H9 (cell line): ENCODE data around the gene MYOZ2. TPM values are rescaled to one million over a fixed set of nuclear protein-coding genes. Genes with fewer than 3 reads are reported as not detected.

Experiments used
- DNase-seq: peaks from one replicate; pipeline ENCODE4 v3.0.0-alpha.2; 2017
- H2AFZ ChIP-seq: one replicate; pipeline ENCODE4 v1.6.1; 2013; ENCODE audit warnings: mild to moderate bottlenecking, low read length, control low read depth, moderate library complexity
- H2AK5ac ChIP-seq: 2 replicates; pipeline ENCODE4 v1.6.1; 2013; ENCODE audit warnings: low read length, control low read depth, mixed read lengths; ENCODE audit not compliant: insufficient read length
- H2BK120ac ChIP-seq: one replicate; pipeline ENCODE4 v1.6.1; 2013; ENCODE audit warnings: low read depth, mild to moderate bottlenecking, low read length, control low read depth, inconsistent platforms; ENCODE audit not compliant: poor library complexity, severe bottlenecking
- H2BK12ac ChIP-seq: 2 replicates; pipeline ENCODE4 v1.6.1; 2013; ENCODE audit warnings: low read length, control low read depth, mixed read lengths, low read depth; ENCODE audit not compliant: insufficient read length
- H2BK15ac ChIP-seq: 2 replicates; pipeline ENCODE4 v1.6.1; 2013; ENCODE audit warnings: low read depth, low read length, control low read depth
- H2BK20ac ChIP-seq: one replicate; pipeline ENCODE4 v1.6.1; 2013; ENCODE audit warnings: low read depth, mild to moderate bottlenecking, low read length, control low read depth, inconsistent platforms; ENCODE audit not compliant: poor library complexity, severe bottlenecking
- H2BK5ac ChIP-seq: 2 replicates; pipeline ENCODE4 v1.6.1; 2013; ENCODE audit warnings: low read length, control low read depth, mixed read lengths; ENCODE audit not compliant: insufficient read length
- H3K14ac ChIP-seq: 2 replicates; pipeline ENCODE4 v1.6.1; 2013; ENCODE audit warnings: low read length, control low read depth; ENCODE audit not compliant: insufficient read depth
- H3K18ac ChIP-seq: 2 replicates; pipeline ENCODE4 v1.6.1; 2013; ENCODE audit warnings: low read depth, mild to moderate bottlenecking, mixed read lengths, low read length, control low read depth; ENCODE audit not compliant: insufficient read length
- H3K23ac ChIP-seq: 2 replicates; pipeline ENCODE4 v1.6.1; 2013; ENCODE audit warnings: low read length, control low read depth, mixed read lengths, low read depth; ENCODE audit not compliant: insufficient read length
- H3K23me2 ChIP-seq: 2 replicates; pipeline ENCODE4 v1.6.1; 2013; ENCODE audit warnings: low read depth, mild to moderate bottlenecking, mixed read lengths, low read length, control low read depth; ENCODE audit not compliant: insufficient read length, poor library complexity, severe bottlenecking
- H3K27ac ChIP-seq: 2 replicates; pipeline ENCODE4 v1.5.1; 2013; ENCODE audit warnings: low read length, control low read depth, mixed read lengths, low read depth; ENCODE audit not compliant: insufficient read length
- H3K27me3 ChIP-seq: 2 replicates; pipeline ENCODE4 v1.6.1; 2013; ENCODE audit warnings: low read length, control low read depth, inconsistent platforms; ENCODE audit not compliant: insufficient read depth
- H3K4ac ChIP-seq: 2 replicates; pipeline ENCODE4 v1.6.1; 2013; ENCODE audit warnings: low read depth, mild to moderate bottlenecking, control low read depth, inconsistent platforms, low read length, moderate library complexity
- H3K4me1 ChIP-seq: 2 replicates; pipeline ENCODE4 v1.6.1; 2013; ENCODE audit warnings: low read length, control low read depth, inconsistent platforms; ENCODE audit not compliant: insufficient read depth
- H3K4me2 ChIP-seq: 2 replicates; pipeline ENCODE4 v1.6.1; 2013; ENCODE audit warnings: low read length, control low read depth, mixed read lengths; ENCODE audit not compliant: insufficient read length, insufficient read depth
- H3K56ac ChIP-seq: 2 replicates; pipeline ENCODE4 v1.6.1; 2013; ENCODE audit warnings: low read depth, mild to moderate bottlenecking, mixed read lengths, low read length, control low read depth; ENCODE audit not compliant: insufficient read length
- H3K79me1 ChIP-seq: 2 replicates; pipeline ENCODE4 v1.6.1; 2013; ENCODE audit warnings: low read depth, mild to moderate bottlenecking, moderate library complexity, low read length, control low read depth, inconsistent platforms; ENCODE audit not compliant: insufficient read depth, poor library complexity, severe bottlenecking
- H3K79me2 ChIP-seq: 2 replicates; pipeline ENCODE4 v1.6.1; 2013; ENCODE audit warnings: low read length, control low read depth, inconsistent platforms; ENCODE audit not compliant: insufficient read depth
- H3K9ac ChIP-seq: 2 replicates; pipeline ENCODE4 v1.6.1; 2013; ENCODE audit warnings: low read length, control low read depth, mixed read lengths; ENCODE audit not compliant: insufficient read length; ENCODE audit errors: extremely low read depth
- H3K9me3 ChIP-seq: one replicate; pipeline ENCODE4 v1.6.1; 2013; ENCODE audit warnings: low read depth, low read length, inconsistent platforms; ENCODE audit not compliant: control insufficient read depth
- H3T11ph ChIP-seq: one replicate; pipeline ENCODE4 v1.6.1; 2013; ENCODE audit warnings: mild to moderate bottlenecking, low read length, control low read depth, inconsistent platforms
- H4K20me1 ChIP-seq: one replicate; pipeline ENCODE4 v1.6.1; 2013; ENCODE audit not compliant: control insufficient read depth, insufficient read length, insufficient read depth
- H4K5ac ChIP-seq: 2 replicates; pipeline ENCODE4 v1.6.1; 2013; ENCODE audit warnings: low read depth, mild to moderate bottlenecking, mixed read lengths, low read length, control low read depth; ENCODE audit not compliant: insufficient read length
- H4K8ac ChIP-seq: replicated peaks from 2 replicates; pipeline ENCODE4 v1.6.1; 2013; ENCODE audit warnings: low read length, control low read depth, mixed read lengths, low read depth; ENCODE audit not compliant: insufficient read length
- H4K91ac ChIP-seq: 2 replicates; pipeline ENCODE4 v1.6.1; 2013; ENCODE audit warnings: low read depth, mild to moderate bottlenecking, moderate library complexity, mixed read lengths, low read length, control low read depth; ENCODE audit not compliant: insufficient read length
- H3K27ac Mint-ChIP-seq, 3 experiments: 2 replicates in 2 of 3; 3 replicates in 1 of 3; pipeline ENCODE4 v1.8.0; 2020 to 2021; ENCODE audit warnings: mixed read lengths in 3 of 3, mild to moderate bottlenecking in 1 of 3, moderate library complexity in 1 of 3
- H3K27me3 Mint-ChIP-seq: 2 replicates; pipeline ENCODE4 v1.8.0; 2021; ENCODE audit warnings: low read depth, mild to moderate bottlenecking, moderate library complexity, mixed read lengths
- H3K36me3 Mint-ChIP-seq, 3 experiments: 2 replicates in 2 of 3; 3 replicates in 1 of 3; pipeline ENCODE4 v1.8.0; 2020 to 2021; ENCODE audit warnings: low read depth in 3 of 3, mixed read lengths in 3 of 3; ENCODE audit not compliant: insufficient read depth in 1 of 3
- H3K4me1 Mint-ChIP-seq, 2 experiments: 2 replicates each; pipeline ENCODE4 v1.8.0; 2020; ENCODE audit warnings: mixed read lengths in 2 of 2
- H3K4me3 Mint-ChIP-seq, 2 experiments: 2 replicates in 1 of 2; 3 replicates in 1 of 2; pipeline ENCODE4 v1.8.0; 2020 to 2021; ENCODE audit warnings: mild to moderate bottlenecking in 2 of 2, mixed read lengths in 2 of 2, moderate library complexity in 1 of 2
- H3K9me3 Mint-ChIP-seq, 2 experiments: 2 replicates in 1 of 2; 3 replicates in 1 of 2; pipeline ENCODE4 v1.8.0; 2020; ENCODE audit warnings: mild to moderate bottlenecking in 2 of 2, mixed read lengths in 2 of 2, moderate library complexity in 1 of 2
- WGBS: extraction: QIAGEN DNeasy Blood & Tissue Kit; methylation state at CpG from one replicate; pipeline ENCODE4 v1.1.7; 2013; ENCODE audit warnings: missing lambda C conversion rate, low lambda C conversion rate, mixed read lengths; ENCODE audit not compliant: insufficient read length; ENCODE audit errors: extremely low coverage; 5-methylcytosine and 5-hydroxymethylcytosine counted together
- total RNA-seq: library from RNA; stranded (reverse); gene quantifications from 2 replicates; pipeline ENCODE4 v1.2.1, GENCODE V29; 2021
- TF ChIP-seq, protein P1 (sequence below): fragments of 200-600 bp; sonication (generic); conservative IDR thresholded peaks from 3 replicates; pipeline ENCODE4 v1.8.0; 2021; ENCODE audit warnings: antibody characterized with exemption, mild to moderate bottlenecking

Gene MYOZ2
- total RNA-seq, 1 experiment from 2014 or later: not detected

DNA sequence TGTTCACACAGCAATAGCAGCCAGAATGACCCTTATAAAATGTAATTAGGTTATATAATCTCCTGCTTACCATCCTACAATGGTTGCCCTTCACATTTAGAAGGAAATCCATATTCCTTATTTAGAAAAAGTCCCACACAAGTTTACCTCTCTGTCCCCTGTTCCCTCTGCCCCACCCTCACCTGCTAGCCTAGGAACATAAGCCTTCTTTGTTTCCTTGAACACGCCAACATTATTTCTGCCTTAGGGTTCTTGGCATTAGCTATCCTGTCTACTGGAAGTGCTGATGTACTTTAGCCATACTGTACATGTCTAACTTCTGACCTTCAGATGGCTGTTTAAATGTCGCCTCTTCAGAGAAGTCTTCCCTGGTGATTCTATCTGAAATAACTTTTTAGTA is 48.5 kb downstream of the MYOZ2 start:
- DNase-seq: no peak
- Histone ChIP-seq H3K23ac (no peak overlapping the region), H4K8ac (no peak overlapping the region), H2AK5ac (no peak overlapping the region), H3K79me2 (no peaks in the 10 kb centered on the region), H3K14ac (no peak overlapping the region), H3K9ac (no peak overlapping the region), H3K9me3 (no peaks in the 10 kb centered on the region), H3K23me2 (no peaks in the 10 kb centered on the region), H3K4me2 (no peak overlapping the region), H3K27me3 (no peaks in the 10 kb centered on the region), H3K4ac (no peak overlapping the region), H2BK12ac (no peak overlapping the region), H3K18ac (no peak overlapping the region), H2BK5ac (no peak overlapping the region), H3K27ac (no peak overlapping the region), H4K91ac (no peak overlapping the region), H2BK120ac (no peak overlapping the region), H3K79me1 (no peaks in the 10 kb centered on the region), H3T11ph (no peak overlapping the region), H2AFZ (no peak overlapping the region), H3K56ac (no peak overlapping the region), H2BK15ac (no peak overlapping the region), H4K5ac (no peak overlapping the region), H4K20me1 (no peaks in the 10 kb centered on the region), H2BK20ac (no peak overlapping the region), H3K4me1 (no peaks in the 10 kb centered on the region)
- Mint-ChIP-seq H3K4me1 (peaks cover 0 to 3% of the 10 kb centered on the region in 2 experiments; a peak in 1 of 4 replicates), H3K36me3 (no peaks in the 10 kb centered on the region), H3K27ac (no peak overlapping the region), H3K4me3 (no peak overlapping the region), H3K9me3 (no peaks in the 10 kb centered on the region), H3K27me3 (no peaks in the 10 kb centered on the region; the same call in 1 of the 2 replicates)
- WGBS: no CpG with 5 or more reads among the region's 2 CpGs
- TF ChIP-seq, protein P1, sequence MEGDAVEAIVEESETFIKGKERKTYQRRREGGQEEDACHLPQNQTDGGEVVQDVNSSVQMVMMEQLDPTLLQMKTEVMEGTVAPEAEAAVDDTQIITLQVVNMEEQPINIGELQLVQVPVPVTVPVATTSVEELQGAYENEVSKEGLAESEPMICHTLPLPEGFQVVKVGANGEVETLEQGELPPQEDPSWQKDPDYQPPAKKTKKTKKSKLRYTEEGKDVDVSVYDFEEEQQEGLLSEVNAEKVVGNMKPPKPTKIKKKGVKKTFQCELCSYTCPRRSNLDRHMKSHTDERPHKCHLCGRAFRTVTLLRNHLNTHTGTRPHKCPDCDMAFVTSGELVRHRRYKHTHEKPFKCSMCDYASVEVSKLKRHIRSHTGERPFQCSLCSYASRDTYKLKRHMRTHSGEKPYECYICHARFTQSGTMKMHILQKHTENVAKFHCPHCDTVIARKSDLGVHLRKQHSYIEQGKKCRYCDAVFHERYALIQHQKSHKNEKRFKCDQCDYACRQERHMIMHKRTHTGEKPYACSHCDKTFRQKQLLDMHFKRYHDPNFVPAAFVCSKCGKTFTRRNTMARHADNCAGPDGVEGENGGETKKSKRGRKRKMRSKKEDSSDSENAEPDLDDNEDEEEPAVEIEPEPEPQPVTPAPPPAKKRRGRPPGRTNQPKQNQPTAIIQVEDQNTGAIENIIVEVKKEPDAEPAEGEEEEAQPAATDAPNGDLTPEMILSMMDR: no peak
